HepG2 (cell line): ENCODE results near the gene PCNA. TPM values are rescaled to one million over a fixed set of nuclear protein-coding genes. Genes with fewer than 3 reads are reported as not detected.
A peak's percentile ranks its signal among the peaks of the same experiment; 100 is the strongest.

ENCODE experiments used
- ARNT ChIP-seq: fragments of 450-650 bp; IDR thresholded peaks from 2 replicates; pipeline ENCODE4 v1.6.1; 2017
- BCL6 ChIP-seq: IDR thresholded peaks from 2 replicates; pipeline ENCODE4 v1.6.1; 2016; ENCODE audit warnings: missing genetic modification reagents, missing compliant biosample characterization
- MATR3 ChIP-seq: sonication (generic); formaldehyde crosslinking; IDR thresholded peaks from 2 replicates; pipeline ENCODE4 v1.4.0; 2020; ENCODE audit warnings: missing genetic modification reagents
- NFRKB ChIP-seq: fragments of 450-650 bp; IDR thresholded peaks from 2 replicates; pipeline ENCODE4 v1.6.1; 2017
- RARG ChIP-seq: sonication (generic); formaldehyde crosslinking; IDR thresholded peaks from 2 replicates; pipeline ENCODE4 v1.4.0; 2020; ENCODE audit warnings: low read depth, mild to moderate bottlenecking, missing genetic modification reagents
- ZBTB3 ChIP-seq: sonication (generic); formaldehyde crosslinking; IDR thresholded peaks from 2 replicates; pipeline ENCODE4 v1.4.0; 2020; ENCODE audit warnings: low read depth, mild to moderate bottlenecking, moderate library complexity, missing genetic modification reagents, borderline replicate concordance
- ZNF30 ChIP-seq: sonication (generic); formaldehyde crosslinking; IDR thresholded peaks from 2 replicates; pipeline ENCODE4 v1.5.0; 2020; ENCODE audit warnings: mild to moderate bottlenecking, missing genetic modification reagents
- polyA plus RNA-seq, 8 experiments: library from polyadenylated mRNA; depleted of rRNA in 3 of 8; stranded (reverse) in 7 of 8; unstranded in 1 of 8; fragments of >200 nt; fragmentation: Illumina TruSeq in 4 of 8; extraction: Trizol in 4 of 8; gene quantifications; 2 replicates each; pipeline versions ENCODE4 v1.2.1 to v1.2.3, GENCODE V29; 2011 to 2016; ENCODE audit warnings: low read depth in 4 of 8, missing spikeins in 1 of 8, mixed read lengths in 1 of 8; ENCODE audit not compliant: insufficient read depth in 1 of 8
- total RNA-seq, 5 experiments: library from RNA; depleted of rRNA; stranded (reverse); fragments of >200 nt; fragmentation: Illumina TruSeq; extraction: Trizol; gene quantifications; 2 replicates each; pipeline ENCODE4 v1.2.3, GENCODE V29; 2016; ENCODE audit warnings: low read depth in 1 of 5
- TF ChIP-seq, protein P1 (sequence below): sonication (generic); formaldehyde crosslinking; IDR thresholded peaks from 2 replicates; pipeline ENCODE4 v1.4.0; 2020; ENCODE audit warnings: missing genetic modification reagents, borderline replicate concordance
- TF ChIP-seq, protein P2 (sequence below): sonication (generic); formaldehyde crosslinking; IDR thresholded peaks from 2 replicates; pipeline ENCODE4 v1.5.0; 2020; ENCODE audit warnings: missing genetic modification reagents
- TF ChIP-seq, protein P3 (sequence below): sonication (generic); formaldehyde crosslinking; IDR thresholded peaks from 2 replicates; pipeline ENCODE4 v1.4.0; 2020; ENCODE audit warnings: low read depth, missing genetic modification reagents
- TF ChIP-seq, protein P4 (sequence below): sonication (generic); formaldehyde crosslinking; conservative IDR thresholded peaks from 2 replicates; pipeline ENCODE4 v1.8.0; 2022; ENCODE audit warnings: low read depth, missing genetic modification reagents
- TF ChIP-seq, protein P5 (sequence below): sonication (generic); formaldehyde crosslinking; IDR thresholded peaks from 2 replicates; pipeline ENCODE4 v1.5.0; 2020; ENCODE audit warnings: missing genetic modification reagents
- TF ChIP-seq, protein P6 (sequence below): sonication (generic); formaldehyde crosslinking; IDR thresholded peaks from 2 replicates; pipeline ENCODE4; 2020; ENCODE audit warnings: missing genetic modification reagents, mild to moderate bottlenecking, borderline replicate concordance

Gene PCNA
- total and polyA plus RNA-seq, 2 of the 13 experiments (the other 11 are each of a cell fraction or from before 2014, with no cell fraction given): 229 to 655 TPM

DNA sequence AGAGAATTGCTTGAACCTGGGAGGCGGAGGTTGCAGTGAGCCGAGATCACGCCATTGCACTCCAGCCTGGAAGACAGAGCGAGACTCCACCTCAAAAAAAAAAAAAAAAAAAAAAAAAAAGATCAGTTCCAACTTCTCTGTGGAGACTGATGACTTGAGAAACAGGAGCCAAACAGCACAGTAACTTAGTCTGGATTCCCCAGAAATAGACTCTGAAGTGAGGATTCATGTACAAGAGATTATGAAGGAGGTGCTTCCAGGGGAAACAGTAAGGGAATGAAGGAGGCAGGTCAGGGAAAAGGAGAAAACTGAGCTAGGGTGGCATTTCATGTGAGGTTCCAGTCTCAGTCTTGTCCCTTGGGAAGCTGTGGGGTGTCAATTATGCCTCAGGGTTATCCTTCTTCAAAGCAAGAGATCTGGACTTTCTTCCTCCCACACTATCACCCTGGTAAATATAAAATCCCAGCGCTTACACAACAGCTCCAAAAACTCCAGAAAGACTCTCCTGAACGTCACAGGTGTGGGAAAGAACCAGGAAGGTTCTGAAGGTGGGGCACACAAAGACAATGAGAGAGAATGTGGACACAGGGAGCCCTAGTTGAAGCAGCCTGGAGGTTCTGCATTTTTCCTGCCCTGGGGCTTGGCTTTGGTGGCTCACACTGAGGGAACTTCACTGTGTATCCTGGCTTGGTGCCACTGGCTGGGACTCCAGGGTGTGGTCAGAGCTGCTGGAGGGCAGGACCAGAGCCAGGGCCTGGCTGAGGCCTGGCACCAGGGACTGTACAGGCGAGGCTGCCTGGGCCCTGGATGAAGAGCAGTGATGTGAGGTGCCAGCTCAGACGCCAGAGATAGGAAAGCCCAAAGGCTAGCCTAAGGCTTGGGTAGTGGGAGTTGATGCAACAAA lies 46.8 kb downstream of the PCNA start (continued):
- TF ChIP-seq NFRKB (no peak), ZBTB3 (CRISPR knock-in tag) (no peak), BCL6 (no peak), ZNF30 (CRISPR knock-in tag) (no peak), RARG (no peak), ARNT (no peak), MATR3 (CRISPR knock-in tag) (no peak)
- TF ChIP-seq, protein P1, sequence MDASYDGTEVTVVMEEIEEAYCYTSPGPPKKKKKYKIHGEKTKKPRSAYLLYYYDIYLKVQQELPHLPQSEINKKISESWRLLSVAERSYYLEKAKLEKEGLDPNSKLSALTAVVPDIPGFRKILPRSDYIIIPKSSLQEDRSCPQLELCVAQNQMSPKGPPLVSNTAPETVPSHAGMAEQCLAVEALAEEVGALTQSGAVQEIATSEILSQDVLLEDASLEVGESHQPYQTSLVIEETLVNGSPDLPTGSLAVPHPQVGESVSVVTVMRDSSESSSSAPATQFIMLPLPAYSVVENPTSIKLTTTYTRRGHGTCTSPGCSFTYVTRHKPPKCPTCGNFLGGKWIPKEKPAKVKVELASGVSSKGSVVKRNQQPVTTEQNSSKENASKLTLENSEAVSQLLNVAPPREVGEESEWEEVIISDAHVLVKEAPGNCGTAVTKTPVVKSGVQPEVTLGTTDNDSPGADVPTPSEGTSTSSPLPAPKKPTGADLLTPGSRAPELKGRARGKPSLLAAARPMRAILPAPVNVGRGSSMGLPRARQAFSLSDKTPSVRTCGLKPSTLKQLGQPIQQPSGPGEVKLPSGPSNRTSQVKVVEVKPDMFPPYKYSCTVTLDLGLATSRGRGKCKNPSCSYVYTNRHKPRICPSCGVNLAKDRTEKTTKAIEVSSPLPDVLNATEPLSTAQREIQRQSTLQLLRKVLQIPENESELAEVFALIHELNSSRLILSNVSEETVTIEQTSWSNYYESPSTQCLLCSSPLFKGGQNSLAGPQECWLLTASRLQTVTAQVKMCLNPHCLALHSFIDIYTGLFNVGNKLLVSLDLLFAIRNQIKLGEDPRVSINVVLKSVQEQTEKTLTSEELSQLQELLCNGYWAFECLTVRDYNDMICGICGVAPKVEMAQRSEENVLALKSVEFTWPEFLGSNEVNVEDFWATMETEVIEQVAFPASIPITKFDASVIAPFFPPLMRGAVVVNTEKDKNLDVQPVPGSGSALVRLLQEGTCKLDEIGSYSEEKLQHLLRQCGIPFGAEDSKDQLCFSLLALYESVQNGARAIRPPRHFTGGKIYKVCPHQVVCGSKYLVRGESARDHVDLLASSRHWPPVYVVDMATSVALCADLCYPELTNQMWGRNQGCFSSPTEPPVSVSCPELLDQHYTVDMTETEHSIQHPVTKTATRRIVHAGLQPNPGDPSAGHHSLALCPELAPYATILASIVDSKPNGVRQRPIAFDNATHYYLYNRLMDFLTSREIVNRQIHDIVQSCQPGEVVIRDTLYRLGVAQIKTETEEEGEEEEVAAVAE (CRISPR knock-in tag): no peak
- TF ChIP-seq, protein P2, sequence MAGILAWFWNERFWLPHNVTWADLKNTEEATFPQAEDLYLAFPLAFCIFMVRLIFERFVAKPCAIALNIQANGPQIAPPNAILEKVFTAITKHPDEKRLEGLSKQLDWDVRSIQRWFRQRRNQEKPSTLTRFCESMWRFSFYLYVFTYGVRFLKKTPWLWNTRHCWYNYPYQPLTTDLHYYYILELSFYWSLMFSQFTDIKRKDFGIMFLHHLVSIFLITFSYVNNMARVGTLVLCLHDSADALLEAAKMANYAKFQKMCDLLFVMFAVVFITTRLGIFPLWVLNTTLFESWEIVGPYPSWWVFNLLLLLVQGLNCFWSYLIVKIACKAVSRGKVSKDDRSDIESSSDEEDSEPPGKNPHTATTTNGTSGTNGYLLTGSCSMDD: no peak
- TF ChIP-seq, protein P3, sequence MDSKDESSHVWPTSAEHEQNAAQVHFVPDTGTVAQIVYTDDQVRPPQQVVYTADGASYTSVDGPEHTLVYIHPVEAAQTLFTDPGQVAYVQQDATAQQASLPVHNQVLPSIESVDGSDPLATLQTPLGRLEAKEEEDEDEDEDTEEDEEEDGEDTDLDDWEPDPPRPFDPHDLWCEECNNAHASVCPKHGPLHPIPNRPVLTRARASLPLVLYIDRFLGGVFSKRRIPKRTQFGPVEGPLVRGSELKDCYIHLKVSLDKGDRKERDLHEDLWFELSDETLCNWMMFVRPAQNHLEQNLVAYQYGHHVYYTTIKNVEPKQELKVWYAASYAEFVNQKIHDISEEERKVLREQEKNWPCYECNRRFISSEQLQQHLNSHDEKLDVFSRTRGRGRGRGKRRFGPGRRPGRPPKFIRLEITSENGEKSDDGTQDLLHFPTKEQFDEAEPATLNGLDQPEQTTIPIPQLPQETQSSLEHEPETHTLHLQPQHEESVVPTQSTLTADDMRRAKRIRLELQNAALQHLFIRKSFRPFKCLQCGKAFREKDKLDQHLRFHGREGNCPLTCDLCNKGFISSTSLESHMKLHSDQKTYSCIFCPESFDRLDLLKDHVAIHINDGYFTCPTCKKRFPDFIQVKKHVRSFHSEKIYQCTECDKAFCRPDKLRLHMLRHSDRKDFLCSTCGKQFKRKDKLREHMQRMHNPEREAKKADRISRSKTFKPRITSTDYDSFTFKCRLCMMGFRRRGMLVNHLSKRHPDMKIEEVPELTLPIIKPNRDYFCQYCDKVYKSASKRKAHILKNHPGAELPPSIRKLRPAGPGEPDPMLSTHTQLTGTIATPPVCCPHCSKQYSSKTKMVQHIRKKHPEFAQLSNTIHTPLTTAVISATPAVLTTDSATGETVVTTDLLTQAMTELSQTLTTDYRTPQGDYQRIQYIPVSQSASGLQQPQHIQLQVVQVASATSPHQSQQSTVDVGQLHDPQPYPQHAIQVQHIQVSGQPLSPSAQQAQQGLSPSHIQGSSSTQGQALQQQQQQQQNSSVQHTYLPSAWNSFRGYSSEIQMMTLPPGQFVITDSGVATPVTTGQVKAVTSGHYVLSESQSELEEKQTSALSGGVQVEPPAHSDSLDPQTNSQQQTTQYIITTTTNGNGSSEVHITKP (CRISPR knock-in tag): no peak
- TF ChIP-seq, protein P4, sequence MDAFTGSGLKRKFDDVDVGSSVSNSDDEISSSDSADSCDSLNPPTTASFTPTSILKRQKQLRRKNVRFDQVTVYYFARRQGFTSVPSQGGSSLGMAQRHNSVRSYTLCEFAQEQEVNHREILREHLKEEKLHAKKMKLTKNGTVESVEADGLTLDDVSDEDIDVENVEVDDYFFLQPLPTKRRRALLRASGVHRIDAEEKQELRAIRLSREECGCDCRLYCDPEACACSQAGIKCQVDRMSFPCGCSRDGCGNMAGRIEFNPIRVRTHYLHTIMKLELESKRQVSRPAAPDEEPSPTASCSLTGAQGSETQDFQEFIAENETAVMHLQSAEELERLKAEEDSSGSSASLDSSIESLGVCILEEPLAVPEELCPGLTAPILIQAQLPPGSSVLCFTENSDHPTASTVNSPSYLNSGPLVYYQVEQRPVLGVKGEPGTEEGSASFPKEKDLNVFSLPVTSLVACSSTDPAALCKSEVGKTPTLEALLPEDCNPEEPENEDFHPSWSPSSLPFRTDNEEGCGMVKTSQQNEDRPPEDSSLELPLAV (CRISPR knock-in tag): no peak
- TF ChIP-seq, protein P5, sequence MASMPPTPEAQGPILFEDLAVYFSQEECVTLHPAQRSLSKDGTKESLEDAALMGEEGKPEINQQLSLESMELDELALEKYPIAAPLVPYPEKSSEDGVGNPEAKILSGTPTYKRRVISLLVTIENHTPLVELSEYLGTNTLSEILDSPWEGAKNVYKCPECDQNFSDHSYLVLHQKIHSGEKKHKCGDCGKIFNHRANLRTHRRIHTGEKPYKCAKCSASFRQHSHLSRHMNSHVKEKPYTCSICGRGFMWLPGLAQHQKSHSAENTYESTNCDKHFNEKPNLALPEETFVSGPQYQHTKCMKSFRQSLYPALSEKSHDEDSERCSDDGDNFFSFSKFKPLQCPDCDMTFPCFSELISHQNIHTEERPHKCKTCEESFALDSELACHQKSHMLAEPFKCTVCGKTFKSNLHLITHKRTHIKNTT: no peak
- TF ChIP-seq, protein P6, sequence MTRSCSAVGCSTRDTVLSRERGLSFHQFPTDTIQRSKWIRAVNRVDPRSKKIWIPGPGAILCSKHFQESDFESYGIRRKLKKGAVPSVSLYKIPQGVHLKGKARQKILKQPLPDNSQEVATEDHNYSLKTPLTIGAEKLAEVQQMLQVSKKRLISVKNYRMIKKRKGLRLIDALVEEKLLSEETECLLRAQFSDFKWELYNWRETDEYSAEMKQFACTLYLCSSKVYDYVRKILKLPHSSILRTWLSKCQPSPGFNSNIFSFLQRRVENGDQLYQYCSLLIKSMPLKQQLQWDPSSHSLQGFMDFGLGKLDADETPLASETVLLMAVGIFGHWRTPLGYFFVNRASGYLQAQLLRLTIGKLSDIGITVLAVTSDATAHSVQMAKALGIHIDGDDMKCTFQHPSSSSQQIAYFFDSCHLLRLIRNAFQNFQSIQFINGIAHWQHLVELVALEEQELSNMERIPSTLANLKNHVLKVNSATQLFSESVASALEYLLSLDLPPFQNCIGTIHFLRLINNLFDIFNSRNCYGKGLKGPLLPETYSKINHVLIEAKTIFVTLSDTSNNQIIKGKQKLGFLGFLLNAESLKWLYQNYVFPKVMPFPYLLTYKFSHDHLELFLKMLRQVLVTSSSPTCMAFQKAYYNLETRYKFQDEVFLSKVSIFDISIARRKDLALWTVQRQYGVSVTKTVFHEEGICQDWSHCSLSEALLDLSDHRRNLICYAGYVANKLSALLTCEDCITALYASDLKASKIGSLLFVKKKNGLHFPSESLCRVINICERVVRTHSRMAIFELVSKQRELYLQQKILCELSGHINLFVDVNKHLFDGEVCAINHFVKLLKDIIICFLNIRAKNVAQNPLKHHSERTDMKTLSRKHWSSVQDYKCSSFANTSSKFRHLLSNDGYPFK (CRISPR knock-in tag): peak; percentile 33; the same call in 1 of the 2 replicates
